ENCODE data around the gene HGF. TPM values are rescaled to one million over a fixed set of nuclear protein-coding genes. Genes with fewer than 3 reads are reported as not detected.

The HGF gene
- total RNA-seq, 2 donors from 2014 or later: 2.9 to 6.9 TPM

DNA sequence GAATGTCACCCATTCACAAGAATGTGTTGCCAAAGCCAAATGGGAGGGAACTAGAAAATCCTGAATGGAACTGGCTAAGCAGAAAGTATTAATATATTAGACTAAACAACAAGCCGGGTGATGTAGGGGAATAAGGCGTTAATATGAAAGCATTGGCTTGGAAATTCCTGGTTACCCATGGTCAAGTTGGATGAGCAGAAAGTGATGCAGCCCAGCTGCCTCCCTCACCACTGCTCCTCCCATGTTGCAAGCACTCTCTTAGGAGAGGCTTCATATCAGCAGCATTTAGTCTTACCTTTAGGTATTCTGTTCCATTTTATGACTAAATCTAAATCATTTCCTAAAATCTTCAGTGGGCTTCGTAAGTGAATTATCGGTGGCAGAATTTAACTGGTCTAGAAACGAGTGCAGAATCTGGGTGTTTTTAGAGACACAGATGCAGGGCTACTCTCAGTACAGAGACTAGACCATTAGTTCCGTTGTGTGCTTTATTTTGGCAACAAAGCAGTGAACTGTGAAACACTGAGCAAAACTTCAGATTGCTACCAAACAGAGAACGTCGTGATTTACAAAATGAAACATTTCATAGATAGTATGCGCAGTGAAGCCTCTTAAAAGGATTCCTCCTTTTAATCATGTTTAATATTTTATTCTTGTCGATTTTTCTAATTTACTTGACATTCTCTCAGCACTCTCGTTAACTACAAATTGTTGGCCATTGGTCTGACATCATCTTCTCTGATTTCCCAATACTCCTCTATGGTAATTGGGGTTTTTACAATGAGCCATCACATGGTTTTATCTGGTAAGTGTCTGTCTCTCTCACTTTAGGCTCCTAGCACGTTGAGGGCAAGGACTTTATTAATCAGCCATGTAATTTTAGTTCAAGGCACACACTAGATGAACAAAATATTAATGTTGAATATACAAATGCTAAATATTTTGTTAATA is 22.0 kb upstream of the HGF start:
- Histone ChIP-seq H3K4me3 (no peak overlapping the region), H3K27me3 (no peaks in the 10 kb centered on the region), H3K4me1 (no peaks in the 10 kb centered on the region), H3K27ac (no peak overlapping the region), H3K36me3 (replicated peaks in 1 of 2; ENCODE audit: insufficient read depth in 1 of 2, low read depth in 2 of 2) (no peaks in the 10 kb centered on the region), H3K9me3 (no peaks in the 10 kb centered on the region)
- intact Hi-C loops (cut with DNase I): no loop called here
- TF ChIP-seq POLR2A (IDR thresholded peaks at IDR 0.05) (no peak), CTCF (IDR thresholded peaks at IDR 0.05) (no peak)
- no peak for DNase-seq
- no peak for ATAC-seq
- WGBS, 2 donors: 71 to 73% methylated on average over 12 of the region's 12 CpGs

- WGBS, 2 donors: 67 to 69% methylated on average over 1 of the region's 1 CpG
These were observed 20.8 kb upstream of the HGF start for GRCh38 chr7:81790686-81791085.

GRCh38 chr7:81790120-81790500 is 20.3 kb upstream of the HGF start:
- DNase-seq: no peak
- WGBS, 2 donors: 30 to 40% methylated on average over 2 of the region's 2 CpGs
- Histone ChIP-seq H3K9me3 (no peaks in the 10 kb centered on the region), H3K36me3 (replicated peaks in 1 of 2; ENCODE audit: insufficient read depth in 1 of 2, low read depth in 2 of 2) (no peaks in the 10 kb centered on the region), H3K4me1 (no peaks in the 10 kb centered on the region), H3K4me3 (no peak overlapping the region), H3K27me3 (no peaks in the 10 kb centered on the region), H3K27ac (no peak overlapping the region)
- ATAC-seq: no peak
- intact Hi-C loops (cut with DNase I): no loop called here
- TF ChIP-seq CTCF (IDR thresholded peaks at IDR 0.05) (no peak), POLR2A (IDR thresholded peaks at IDR 0.05) (no peak)

More at GRCh38 chr7:81790686-81791085, 20.8 kb upstream of the HGF start:
- DNase-seq (no peak), ATAC-seq (no peak)
- TF ChIP-seq POLR2A (IDR thresholded peaks at IDR 0.05) (no peak), CTCF (IDR thresholded peaks at IDR 0.05) (no peak)
- H3K27ac ChIP-seq: no peak overlapping the region
- no peak overlapping the region for H3K4me3 ChIP-seq
- no peaks in the 10 kb centered on the region for H3K27me3 ChIP-seq
- intact Hi-C loops (cut with DNase I): no loop called here
- H3K9me3 ChIP-seq: no peaks in the 10 kb centered on the region
- H3K36me3 ChIP-seq (replicated peaks in 1 of 2; ENCODE audit: insufficient read depth in 1 of 2, low read depth in 2 of 2): no peaks in the 10 kb centered on the region
- no peaks in the 10 kb centered on the region for H3K4me1 ChIP-seq

DNA sequence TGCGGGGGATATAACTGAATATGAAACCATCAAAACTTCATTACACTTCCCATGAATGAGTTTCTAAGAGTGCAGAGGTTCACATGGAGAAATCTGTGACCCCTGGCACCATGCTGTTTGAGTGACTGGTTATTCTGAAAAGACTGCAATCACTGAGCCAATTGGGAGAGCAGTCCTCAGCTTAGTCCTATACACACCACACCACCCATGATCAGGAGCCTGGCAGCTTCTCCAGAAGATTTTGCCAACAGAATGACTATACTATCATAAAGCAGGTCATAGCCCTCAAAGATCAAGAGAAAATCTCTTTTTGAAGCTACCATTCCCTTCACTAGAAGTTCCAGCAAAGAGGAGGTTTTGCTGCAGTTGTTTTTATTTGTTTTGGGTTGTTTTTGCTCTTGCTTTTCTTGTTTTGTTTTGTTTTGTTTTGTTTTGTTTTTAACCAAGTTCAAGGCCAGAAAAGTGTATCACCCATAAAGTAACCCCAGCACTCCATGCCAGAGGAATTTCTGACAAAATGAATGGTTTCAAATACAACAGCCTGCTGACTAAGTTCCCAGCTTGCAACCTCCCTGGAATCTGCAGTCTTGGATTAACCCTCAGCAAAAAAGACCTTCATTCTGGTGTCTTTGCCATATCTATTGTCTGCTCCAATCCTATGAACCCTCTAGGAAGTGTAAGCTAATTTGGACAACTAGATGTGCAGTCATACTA is 19.7 kb upstream of the HGF start:
- Histone ChIP-seq H3K9me3 (no peaks in the 10 kb centered on the region), H3K4me3 (no peak overlapping the region), H3K27ac (no peak overlapping the region), H3K27me3 (no peaks in the 10 kb centered on the region), H3K36me3 (replicated peaks in 1 of 2; ENCODE audit: insufficient read depth in 1 of 2, low read depth in 2 of 2) (no peaks in the 10 kb centered on the region), H3K4me1 (no peaks in the 10 kb centered on the region)
- intact Hi-C loops (cut with DNase I): no loop called here
- 80 to 91% methylated on average over 1 of the region's 1 CpG for WGBS, 2 donors
- TF ChIP-seq CTCF (IDR thresholded peaks at IDR 0.05) (no peak), POLR2A (IDR thresholded peaks at IDR 0.05) (no peak)
- ATAC-seq (no peak), DNase-seq (no peak)
